HCT116 (cell line): Measurements from ENCODE around the gene RNF217. TPM values are rescaled to one million over a fixed set of nuclear protein-coding genes. Genes with fewer than 3 reads are reported as not detected.

Experiments used
- ATAC-seq: fragments of 200-7000 bp; cut with Tn5 transposase; 2 replicates; pipeline ENCODE4 v1.9.1; 2020; ENCODE audit warnings: mild to moderate bottlenecking, moderate library complexity
- BruUV-seq: library from RNA; stranded (reverse); fragments of 400-500 nt; replicated peaks from 2 replicates; lab custom pipeline; 2021; lab: Mats Ljungman, UMichigan
- CTCF ChIA-PET: fragments of 300-600 bp; sonication (Branson Sonifier 250); formaldehyde crosslinking; loops from one replicate; lab custom pipeline; 2021; ENCODE audit warnings: antibody characterized with exemption; lab: Charles Lee
- POLR2A ChIA-PET: fragments of 300-600, 350-600 bp; sonication (Branson Sonifier 250); formaldehyde crosslinking; loops from one replicate; lab custom pipeline; 2021; ENCODE audit warnings: antibody characterized with exemption; lab: Charles Lee
- RAD21 ChIA-PET, 2 experiments: fragments of 300-600 bp; sonication (Branson Sonifier 250); formaldehyde crosslinking; loops; one replicate each; lab custom pipeline; 2023; ENCODE audit warnings: low total read pairs in 2 of 2; ENCODE audit not compliant: uncharacterized antibody in 2 of 2, unreplicated experiment in 2 of 2, low non-redundant PET in 1 of 2; lab: Charles Lee
- DNase-seq: peaks from one replicate; pipeline ENCODE4 v3.0.0-alpha.2; 2010; ENCODE audit warnings: low read depth, low spot score
- H2AFZ ChIP-seq: fragments of 200-600 bp; shearing (Covaris generic), sonication (generic); 2 replicates; pipeline ENCODE4 v1.6.1; 2017; ENCODE audit warnings: low read depth, mixed run types, mixed read lengths, antibody characterized with exemption, low read length; ENCODE audit not compliant: poor library complexity, severe bottlenecking
- H3K27ac ChIP-seq: 2 replicates; pipeline ENCODE4 v1.5.1; 2012; ENCODE audit warnings: low read depth, low read length
- H3K27me3 ChIP-seq: fragments of 200-600 bp; sonication (generic); 2 replicates; pipeline ENCODE4 v1.6.1; 2016; ENCODE audit warnings: mixed run types, low read length, mixed read lengths; ENCODE audit not compliant: insufficient read depth
- H3K36me3 ChIP-seq, 2 experiments: fragments of 200-500 bp in 1 of 2; fragments of 200-600 bp in 1 of 2; sonication (Bioruptor generic) in 1 of 2; sonication (generic) in 1 of 2; 2 replicates each; pipeline versions ENCODE4 v1.5.1 to v1.6.1; 2014 to 2016; ENCODE audit warnings: low read length in 2 of 2, inconsistent platforms in 1 of 2, mixed read lengths in 1 of 2, mixed run types in 1 of 2; ENCODE audit not compliant: insufficient read depth in 2 of 2, control insufficient read depth in 1 of 2
- H3K4me1 ChIP-seq, 2 experiments: fragments of 200-600 bp in 1 of 2; sonication (generic) in 1 of 2; 2 replicates each; pipeline versions ENCODE4 v1.5.1 to v1.6.1; 2012 to 2017; ENCODE audit warnings: low read length in 2 of 2, inconsistent platforms in 1 of 2, mild to moderate bottlenecking in 1 of 2, mixed read lengths in 1 of 2, mixed run types in 1 of 2, moderate library complexity in 1 of 2; ENCODE audit not compliant: insufficient read depth in 2 of 2, control insufficient read depth in 1 of 2
- H3K4me2 ChIP-seq: fragments of 200-600 bp; sonication (generic); 2 replicates; pipeline ENCODE4 v1.6.1; 2017; ENCODE audit warnings: mixed run types, low read length, mixed read lengths
- H3K4me3 ChIP-seq, 2 experiments: fragments of 200-600 bp in 1 of 2; sonication (generic) in 1 of 2; replicated peaks in 1 of 2; 2 replicates each; pipeline ENCODE4 v1.5.1; 2011 to 2016; ENCODE audit warnings: low read length in 2 of 2, control low read depth in 1 of 2, low read depth in 1 of 2, mild to moderate bottlenecking in 1 of 2, mixed read lengths in 1 of 2, mixed run types in 1 of 2
- H3K79me2 ChIP-seq: fragments of 200-600 bp; sonication (generic); 2 replicates; pipeline ENCODE4 v1.6.1; 2017; ENCODE audit warnings: mild to moderate bottlenecking, mixed run types, low read length, moderate library complexity, mixed read lengths; ENCODE audit not compliant: insufficient read depth
- H3K9ac ChIP-seq: fragments of 200-600 bp; sonication (generic); 2 replicates; pipeline ENCODE4 v1.6.1; 2016; ENCODE audit warnings: low read length, mixed read lengths
- H3K9me2 ChIP-seq: fragments of 200-600 bp; sonication (generic), shearing (Covaris generic); 2 replicates; pipeline ENCODE4 v1.6.1; 2017; ENCODE audit warnings: mixed run types, mild to moderate bottlenecking, moderate library complexity; ENCODE audit not compliant: insufficient read depth
- H3K9me3 ChIP-seq, 2 experiments: fragments of 200-500 bp in 1 of 2; fragments of 200-600 bp in 1 of 2; sonication (Bioruptor generic) in 1 of 2; sonication (generic) in 1 of 2; 2 replicates each; pipeline ENCODE4 v1.6.1; 2014 to 2017; ENCODE audit warnings: low read length in 2 of 2, mixed read lengths in 2 of 2, inconsistent platforms in 1 of 2, low read depth in 1 of 2, mild to moderate bottlenecking in 1 of 2, mixed run types in 1 of 2, moderate library complexity in 1 of 2; ENCODE audit not compliant: control insufficient read depth in 1 of 2, insufficient read depth in 1 of 2
- H4K20me1 ChIP-seq: fragments of 200-600 bp; sonication (generic), shearing (Covaris generic); 2 replicates; pipeline ENCODE4 v1.6.1; 2017; ENCODE audit warnings: mixed run types, mild to moderate bottlenecking, moderate library complexity; ENCODE audit not compliant: insufficient read depth
- CBX3 ChIP-seq: IDR thresholded peaks from 2 replicates; pipeline ENCODE4 v1.6.1; 2012; ENCODE audit warnings: low read depth
- ELF1 ChIP-seq: IDR thresholded peaks from 2 replicates; pipeline ENCODE4 v1.6.1; 2012; ENCODE audit warnings: low read depth, borderline replicate concordance
- EZH2 ChIP-seq: fragments of 200-600 bp; sonication (generic); IDR thresholded peaks from 2 replicates; pipeline ENCODE4 v1.6.1; 2017; ENCODE audit warnings: antibody characterized with exemption, mixed run types
- EZH2phosphoT487 ChIP-seq: fragments of 200-600 bp; IDR thresholded peaks from 2 replicates; pipeline ENCODE4 v1.6.1; 2018; ENCODE audit warnings: antibody characterized with exemption, borderline replicate concordance
- FOSL1 ChIP-seq: IDR thresholded peaks from 2 replicates; pipeline ENCODE4 v1.6.1; 2012; ENCODE audit warnings: low read depth
- JUND ChIP-seq: IDR thresholded peaks from 2 replicates; pipeline ENCODE4 v1.6.1; 2012
- POLR2A ChIP-seq: IDR thresholded peaks from 2 replicates; pipeline ENCODE4 v1.7.0; 2011; ENCODE audit warnings: borderline replicate concordance; ENCODE audit not compliant: insufficient read depth, insufficient read length; ENCODE audit errors: extremely low read depth
- POLR2AphosphoS5 ChIP-seq: IDR thresholded peaks from 2 replicates; pipeline ENCODE4 v1.6.1; 2011; ENCODE audit warnings: mild to moderate bottlenecking, low read depth, low read length, moderate library complexity
- SP1 ChIP-seq: IDR thresholded peaks from 2 replicates; pipeline ENCODE4 v1.6.1; 2012; ENCODE audit warnings: low read depth
- SRF ChIP-seq: IDR thresholded peaks from 2 replicates; pipeline ENCODE4 v1.6.1; 2012; ENCODE audit warnings: low read depth
- TCF7L2 ChIP-seq: IDR thresholded peaks from 2 replicates; pipeline ENCODE4 v1.7.0; 2011; ENCODE audit warnings: borderline replicate concordance, inconsistent platforms; ENCODE audit not compliant: insufficient read depth, insufficient read length; ENCODE audit errors: extremely low read depth
- YY1 ChIP-seq: IDR thresholded peaks from 2 replicates; pipeline ENCODE4 v1.6.1; 2011; ENCODE audit warnings: low read length, low read depth, moderate library complexity, mild to moderate bottlenecking; ENCODE audit not compliant: insufficient replicate concordance; ENCODE audit errors: extremely low read depth
- ZFX ChIP-seq: fragments of 450-650 bp; IDR thresholded peaks from 2 replicates; pipeline ENCODE4 v1.6.1; 2017
- ZNF274 ChIP-seq: fragments of 200-500 bp; sonication (Bioruptor generic); IDR thresholded peaks from 2 replicates; pipeline ENCODE4 v1.6.1; 2014; ENCODE audit warnings: mild to moderate bottlenecking, low read depth, low read length, inconsistent platforms
- intact Hi-C: fragments of 100-400 bp; cut with micrococcal nuclease; formaldehyde crosslinking; loops from 2 replicates; pipeline ENCODE4 v1.10.0; 2022
- total RNA-seq: library from RNA; stranded (reverse); gene quantifications from one replicate; pipeline ENCODE4 v1.2.1, GENCODE V29; 2021; ENCODE audit not compliant: unreplicated experiment
- TF ChIP-seq, protein P1 (sequence below): IDR thresholded peaks from 2 replicates; pipeline ENCODE4 v1.6.1; 2012
- TF ChIP-seq, protein P2 (sequence below): IDR thresholded peaks from 2 replicates; pipeline ENCODE4 v1.6.1; 2012; ENCODE audit warnings: low read depth

RNF217 gene
- total RNA-seq, 1 experiment from 2014 or later: 20.4 TPM

DNA sequence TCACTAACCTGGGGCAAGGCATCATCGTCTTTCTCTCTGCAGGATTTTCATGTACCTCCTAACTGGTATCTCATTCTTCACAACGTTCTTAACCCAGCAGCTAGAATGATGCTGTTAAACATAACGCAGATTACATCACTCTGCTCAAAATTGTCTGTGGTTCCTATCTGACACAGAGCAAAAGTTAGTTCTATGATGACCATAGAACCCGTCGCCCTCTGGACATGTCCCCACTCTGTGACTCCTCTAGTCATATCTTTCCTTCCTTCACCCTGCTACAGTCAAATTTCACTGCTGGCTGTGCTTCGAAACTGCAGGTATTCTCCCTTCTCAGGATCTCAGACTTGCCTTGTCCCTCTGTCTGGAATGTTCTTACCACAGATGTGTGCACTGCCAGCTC is 103.9 kb downstream of the RNF217 start:
- ChIA-PET RAD21 (no interaction called here), CTCF (interaction anchor here (0.9 kb wide), 1 partner anchor 195 kb away, joined by 3 read pairs; no protein-coding TSS in a partner anchor), POLR2A (no interaction called here)
- H3K27me3 ChIP-seq: no peaks in the 10 kb centered on the region
- H3K79me2 ChIP-seq: no peaks in the 10 kb centered on the region
- no peak for TF ChIP-seq ZNF274
- TF ChIP-seq SP1: no peak
- no peak for TF ChIP-seq JUND
- TF ChIP-seq SRF: no peak
- no peak for TF ChIP-seq POLR2AphosphoS5
- TF ChIP-seq, protein P1, sequence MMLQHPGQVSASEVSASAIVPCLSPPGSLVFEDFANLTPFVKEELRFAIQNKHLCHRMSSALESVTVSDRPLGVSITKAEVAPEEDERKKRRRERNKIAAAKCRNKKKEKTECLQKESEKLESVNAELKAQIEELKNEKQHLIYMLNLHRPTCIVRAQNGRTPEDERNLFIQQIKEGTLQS: no peak
- no peak for TF ChIP-seq CBX3
- no peak for TF ChIP-seq EZH2phosphoT487
- TF ChIP-seq, protein P2, sequence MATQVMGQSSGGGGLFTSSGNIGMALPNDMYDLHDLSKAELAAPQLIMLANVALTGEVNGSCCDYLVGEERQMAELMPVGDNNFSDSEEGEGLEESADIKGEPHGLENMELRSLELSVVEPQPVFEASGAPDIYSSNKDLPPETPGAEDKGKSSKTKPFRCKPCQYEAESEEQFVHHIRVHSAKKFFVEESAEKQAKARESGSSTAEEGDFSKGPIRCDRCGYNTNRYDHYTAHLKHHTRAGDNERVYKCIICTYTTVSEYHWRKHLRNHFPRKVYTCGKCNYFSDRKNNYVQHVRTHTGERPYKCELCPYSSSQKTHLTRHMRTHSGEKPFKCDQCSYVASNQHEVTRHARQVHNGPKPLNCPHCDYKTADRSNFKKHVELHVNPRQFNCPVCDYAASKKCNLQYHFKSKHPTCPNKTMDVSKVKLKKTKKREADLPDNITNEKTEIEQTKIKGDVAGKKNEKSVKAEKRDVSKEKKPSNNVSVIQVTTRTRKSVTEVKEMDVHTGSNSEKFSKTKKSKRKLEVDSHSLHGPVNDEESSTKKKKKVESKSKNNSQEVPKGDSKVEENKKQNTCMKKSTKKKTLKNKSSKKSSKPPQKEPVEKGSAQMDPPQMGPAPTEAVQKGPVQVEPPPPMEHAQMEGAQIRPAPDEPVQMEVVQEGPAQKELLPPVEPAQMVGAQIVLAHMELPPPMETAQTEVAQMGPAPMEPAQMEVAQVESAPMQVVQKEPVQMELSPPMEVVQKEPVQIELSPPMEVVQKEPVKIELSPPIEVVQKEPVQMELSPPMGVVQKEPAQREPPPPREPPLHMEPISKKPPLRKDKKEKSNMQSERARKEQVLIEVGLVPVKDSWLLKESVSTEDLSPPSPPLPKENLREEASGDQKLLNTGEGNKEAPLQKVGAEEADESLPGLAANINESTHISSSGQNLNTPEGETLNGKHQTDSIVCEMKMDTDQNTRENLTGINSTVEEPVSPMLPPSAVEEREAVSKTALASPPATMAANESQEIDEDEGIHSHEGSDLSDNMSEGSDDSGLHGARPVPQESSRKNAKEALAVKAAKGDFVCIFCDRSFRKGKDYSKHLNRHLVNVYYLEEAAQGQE: no peak
- TF ChIP-seq YY1: no peak
- TF ChIP-seq ELF1: no peak
- TF ChIP-seq ZFX: no peak
- TF ChIP-seq FOSL1: no peak
- no peak for TF ChIP-seq EZH2
- no peak for TF ChIP-seq POLR2A
- no peak for TF ChIP-seq TCF7L2
- H3K4me3 ChIP-seq: no peak overlapping the region
- no peak overlapping the region for H3K4me2 ChIP-seq
- intact Hi-C loops: no loop called here
- peaks cover 8 to 9% of the 10 kb centered on the region in 2 experiments; a peak in 2 of 4 replicates for H3K4me1 ChIP-seq
- no peaks in the 10 kb centered on the region for H3K9me3 ChIP-seq
- H3K9ac ChIP-seq: no peak overlapping the region
- no peaks in the 10 kb centered on the region for H3K9me2 ChIP-seq
- H3K36me3 ChIP-seq: no peaks in the 10 kb centered on the region
- DNase-seq: no peak
- no peak for ATAC-seq
- H2AFZ ChIP-seq: no peak overlapping the region
- H4K20me1 ChIP-seq: no peaks in the 10 kb centered on the region
- H3K27ac ChIP-seq: no peak overlapping the region
- no TSS peak for BruUV-seq
